Measurements from ENCODE around the gene FERMT1.
A peak's percentile ranks its signal among the peaks of the same experiment; 100 is the strongest.
"Not testable (repeated sequence)": the region's sequence is repeated elsewhere in the genome, so short reads cannot be mapped to it uniquely, and the experiment has no call there.

Gene FERMT1

GRCh38 chr20:6115221-6115895, 7.5 kb downstream of the FERMT1 start:
- DNase-seq, result no peak

- DNase-seq, result no peak
Measured at GRCh38 chr20:6114696-6115095, 8.1 kb downstream of the FERMT1 start.

- DNase-seq, result no peak
Measured at GRCh38 chr20:6113951-6114350, 8.9 kb downstream of the FERMT1 start.

GRCh38 chr20:6112965-6113364, 9.9 kb downstream of the FERMT1 start:
- not testable (repeated sequence) for DNase-seq

- no peak for DNase-seq
Measured at GRCh38 chr20:6108330-6108729, 14.5 kb downstream of the FERMT1 start.

GRCh38 chr20:6104493-6105188, 18.2 kb downstream of the FERMT1 start:
- DNase-seq, result peak; percentile 65

GRCh38 chr20:6103301-6103700, 19.5 kb downstream of the FERMT1 start:
- no peak for DNase-seq

GRCh38 chr20:6101346-6101745, 21.5 kb downstream of the FERMT1 start:
- no peak for DNase-seq

GRCh38 chr20:6100246-6100645, 22.6 kb downstream of the FERMT1 start:
- DNase-seq, result no peak

GRCh38 chr20:6099819-6100218, 23.0 kb downstream of the FERMT1 start:
- no peak for DNase-seq

- no peak for DNase-seq
Measured at GRCh38 chr20:6095409-6095808, 27.4 kb downstream of the FERMT1 start.

GRCh38 chr20:6094565-6094964, 28.3 kb downstream of the FERMT1 start:
- no peak for DNase-seq

- no peak for DNase-seq
Measured at GRCh38 chr20:6094063-6094462, 28.8 kb downstream of the FERMT1 start.

- no peak for DNase-seq
Measured at GRCh38 chr20:6091661-6092060, 31.2 kb downstream of the FERMT1 start.

GRCh38 chr20:6086868-6087267, 36.0 kb downstream of the FERMT1 start:
- no peak for DNase-seq

GRCh38 chr20:6083926-6084325, 38.9 kb downstream of the FERMT1 start:
- no peak for DNase-seq

- DNase-seq, result peak; percentile 11
Measured at GRCh38 chr20:6081236-6081635, 41.6 kb downstream of the FERMT1 start.

GRCh38 chr20:6079016-6079415, 43.8 kb downstream of the FERMT1 start:
- DNase-seq, result no peak

- peak; percentile 9 for DNase-seq
Measured at GRCh38 chr20:6075428-6076219, 47.2 kb downstream of the FERMT1 start.

- no peak for DNase-seq
Measured at GRCh38 chr20:6074784-6075183, 48.0 kb downstream of the FERMT1 start.

GRCh38 chr20:6074145-6074561, 48.7 kb downstream of the FERMT1 start:
- peak; percentile 23 for DNase-seq

- no peak for DNase-seq
Measured at GRCh38 chr20:6070829-6071695, 51.8 kb downstream of the FERMT1 start.

GRCh38 chr20:6069669-6070068, 53.2 kb downstream of the FERMT1 start:
- no peak for DNase-seq
